ENCODE data around the gene CCL22.

DNA sequence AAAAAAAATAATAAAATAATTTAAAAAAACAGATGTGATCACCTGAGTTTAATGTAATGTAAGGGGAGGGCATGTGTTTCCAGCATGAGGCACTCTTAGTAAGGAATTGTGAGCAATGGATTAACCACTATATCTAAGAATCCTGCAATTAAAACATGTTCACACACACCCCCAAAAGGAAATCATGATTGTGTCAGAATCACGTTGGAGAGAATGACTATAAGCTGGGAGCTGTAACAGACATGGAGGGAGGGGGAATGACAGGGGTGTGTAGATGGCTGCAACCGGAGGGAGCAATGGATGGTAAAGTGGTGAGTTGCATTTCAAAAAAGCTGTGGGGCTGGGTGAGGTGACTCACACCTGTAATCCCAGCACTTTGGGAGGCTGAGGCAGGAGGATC lies 13.6 kb upstream of the CCL22 start:
- TF ChIP-seq, protein P1, sequence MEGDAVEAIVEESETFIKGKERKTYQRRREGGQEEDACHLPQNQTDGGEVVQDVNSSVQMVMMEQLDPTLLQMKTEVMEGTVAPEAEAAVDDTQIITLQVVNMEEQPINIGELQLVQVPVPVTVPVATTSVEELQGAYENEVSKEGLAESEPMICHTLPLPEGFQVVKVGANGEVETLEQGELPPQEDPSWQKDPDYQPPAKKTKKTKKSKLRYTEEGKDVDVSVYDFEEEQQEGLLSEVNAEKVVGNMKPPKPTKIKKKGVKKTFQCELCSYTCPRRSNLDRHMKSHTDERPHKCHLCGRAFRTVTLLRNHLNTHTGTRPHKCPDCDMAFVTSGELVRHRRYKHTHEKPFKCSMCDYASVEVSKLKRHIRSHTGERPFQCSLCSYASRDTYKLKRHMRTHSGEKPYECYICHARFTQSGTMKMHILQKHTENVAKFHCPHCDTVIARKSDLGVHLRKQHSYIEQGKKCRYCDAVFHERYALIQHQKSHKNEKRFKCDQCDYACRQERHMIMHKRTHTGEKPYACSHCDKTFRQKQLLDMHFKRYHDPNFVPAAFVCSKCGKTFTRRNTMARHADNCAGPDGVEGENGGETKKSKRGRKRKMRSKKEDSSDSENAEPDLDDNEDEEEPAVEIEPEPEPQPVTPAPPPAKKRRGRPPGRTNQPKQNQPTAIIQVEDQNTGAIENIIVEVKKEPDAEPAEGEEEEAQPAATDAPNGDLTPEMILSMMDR (IDR thresholded peaks at IDR 0.05), result no peak
- no peak for TF ChIP-seq POLR2A (IDR thresholded peaks at IDR 0.05)
